Measurements from ENCODE around the gene SLIT3.

- no peak for TF ChIP-seq EZH2phosphoT487 (IDR thresholded peaks at IDR 0.05; ENCODE audit: borderline replicate concordance, low read depth)
- TF ChIP-seq USF1 (IDR thresholded peaks at IDR 0.05; ENCODE audit: borderline replicate concordance, low read depth), result no peak
- TF ChIP-seq MEF2A (IDR thresholded peaks at IDR 0.05; ENCODE audit: borderline replicate concordance, low read depth), result no peak
- TF ChIP-seq PBX3 (IDR thresholded peaks at IDR 0.05), result no peak
- no peak for TF ChIP-seq TAF1 (IDR thresholded peaks at IDR 0.05; ENCODE audit: borderline replicate concordance, low read depth, low read length)
- no peak for TF ChIP-seq CTCF (IDR thresholded peaks at IDR 0.05)
- no peak for TF ChIP-seq SIN3A (IDR thresholded peaks at IDR 0.05; ENCODE audit: borderline replicate concordance, low read depth, low read length)
- no peak for TF ChIP-seq POLR2AphosphoS5 (IDR thresholded peaks at IDR 0.05; ENCODE audit: low read depth, low read length)
- TF ChIP-seq ELF1 (IDR thresholded peaks at IDR 0.05), result no peak
- no peak for TF ChIP-seq EP300 (IDR thresholded peaks at IDR 0.05; ENCODE audit: borderline replicate concordance in 1 of 2, low read depth in 1 of 2, low read length in 1 of 2)
- TF ChIP-seq TEAD4 (IDR thresholded peaks at IDR 0.05; ENCODE audit: borderline replicate concordance, insufficient read depth), result no peak
- TF ChIP-seq YY1 (IDR thresholded peaks at IDR 0.05; ENCODE audit: low read depth), result no peak
- TF ChIP-seq ZBTB33 (IDR thresholded peaks at IDR 0.05; ENCODE audit: borderline replicate concordance, low read depth), result no peak
These were observed 186.4 kb downstream of the SLIT3 start for GRCh38 chr5:169114466-169115065.

Data from SK-N-SH (cell line).